Suppressor macrophage (primary cell): ENCODE results near the gene CCDC88C.

Source experiments
- DNase-seq, 4 experiments: peaks; one replicate each; pipeline ENCODE4 v3.0.0-alpha.2; 2020 to 2022

CCDC88C gene

GRCh38 chr14:91326514-91327249, 90.9 kb downstream of the CCDC88C start:
- no peak for DNase-seq

- DNase-seq: peak in 3 of 4 experiments; percentile 33 to 50 (median 49)
These were observed 92.7 kb downstream of the CCDC88C start for GRCh38 chr14:91324606-91325575.

GRCh38 chr14:91323671-91324605, 93.7 kb downstream of the CCDC88C start:
- DNase-seq: peak; percentile 94

GRCh38 chr14:91323031-91323430, 94.6 kb downstream of the CCDC88C start:
- DNase-seq: no peak

GRCh38 chr14:91322623-91323022, 95.0 kb downstream of the CCDC88C start:
- DNase-seq: no peak

GRCh38 chr14:91321131-91321530, 96.5 kb downstream of the CCDC88C start:
- DNase-seq: no peak

- no peak for DNase-seq
These were observed 97.4 kb downstream of the CCDC88C start for GRCh38 chr14:91320266-91320665.

GRCh38 chr14:91318911-91319310, 98.7 kb downstream of the CCDC88C start:
- DNase-seq: no peak

- peak; percentile 66 to 88 (median 76) for DNase-seq
These were observed 100.0 kb downstream of the CCDC88C start for GRCh38 chr14:91317381-91318308.

- no peak for DNase-seq
These were observed 100.9 kb downstream of the CCDC88C start for GRCh38 chr14:91316761-91317160.

GRCh38 chr14:91315844-91316267, 101.8 kb downstream of the CCDC88C start:
- DNase-seq: peak; percentile 67 to 82 (median 75)

GRCh38 chr14:91313852-91314251, 103.8 kb downstream of the CCDC88C start:
- DNase-seq: no peak

GRCh38 chr14:91313154-91313850, 104.3 kb downstream of the CCDC88C start:
- DNase-seq: no peak

GRCh38 chr14:91311284-91311662, 106.3 kb downstream of the CCDC88C start:
- peak in 3 of 4 experiments; percentile 45 to 57 (median 51) for DNase-seq

GRCh38 chr14:91310606-91311283, 106.9 kb downstream of the CCDC88C start:
- DNase-seq: peak in 3 of 4 experiments; percentile 32 to 56 (median 40)

GRCh38 chr14:91309756-91310280, 107.8 kb downstream of the CCDC88C start:
- no peak for DNase-seq

- DNase-seq: no peak
These were observed 109.3 kb downstream of the CCDC88C start for GRCh38 chr14:91308337-91308736.

GRCh38 chr14:91307652-91308051, 110.0 kb downstream of the CCDC88C start:
- no peak for DNase-seq

- no peak for DNase-seq
These were observed 110.6 kb downstream of the CCDC88C start for GRCh38 chr14:91307046-91307445.

GRCh38 chr14:91306547-91306946, 111.1 kb downstream of the CCDC88C start:
- DNase-seq: no peak
